ENCODE data around the gene LRRFIP1.

Gene LRRFIP1

GRCh38 chr2:237639052-237639835 is 11.9 kb downstream of the LRRFIP1 start:
- DNase-seq (ENCODE audit: low read depth in 2 of 2): no peak

- no peak for DNase-seq (ENCODE audit: low read depth in 2 of 2)
These were observed 12.4 kb downstream of the LRRFIP1 start for GRCh38 chr2:237639836-237640220.

- DNase-seq (ENCODE audit: low read depth in 2 of 2): no peak
These were observed 13.2 kb downstream of the LRRFIP1 start for GRCh38 chr2:237640493-237640998.

GRCh38 chr2:237642038-237642734 is 14.8 kb downstream of the LRRFIP1 start:
- DNase-seq (ENCODE audit: low read depth in 2 of 2): no peak

GRCh38 chr2:237643066-237643465 is 15.7 kb downstream of the LRRFIP1 start:
- no peak for DNase-seq (ENCODE audit: low read depth in 2 of 2)

DNA sequence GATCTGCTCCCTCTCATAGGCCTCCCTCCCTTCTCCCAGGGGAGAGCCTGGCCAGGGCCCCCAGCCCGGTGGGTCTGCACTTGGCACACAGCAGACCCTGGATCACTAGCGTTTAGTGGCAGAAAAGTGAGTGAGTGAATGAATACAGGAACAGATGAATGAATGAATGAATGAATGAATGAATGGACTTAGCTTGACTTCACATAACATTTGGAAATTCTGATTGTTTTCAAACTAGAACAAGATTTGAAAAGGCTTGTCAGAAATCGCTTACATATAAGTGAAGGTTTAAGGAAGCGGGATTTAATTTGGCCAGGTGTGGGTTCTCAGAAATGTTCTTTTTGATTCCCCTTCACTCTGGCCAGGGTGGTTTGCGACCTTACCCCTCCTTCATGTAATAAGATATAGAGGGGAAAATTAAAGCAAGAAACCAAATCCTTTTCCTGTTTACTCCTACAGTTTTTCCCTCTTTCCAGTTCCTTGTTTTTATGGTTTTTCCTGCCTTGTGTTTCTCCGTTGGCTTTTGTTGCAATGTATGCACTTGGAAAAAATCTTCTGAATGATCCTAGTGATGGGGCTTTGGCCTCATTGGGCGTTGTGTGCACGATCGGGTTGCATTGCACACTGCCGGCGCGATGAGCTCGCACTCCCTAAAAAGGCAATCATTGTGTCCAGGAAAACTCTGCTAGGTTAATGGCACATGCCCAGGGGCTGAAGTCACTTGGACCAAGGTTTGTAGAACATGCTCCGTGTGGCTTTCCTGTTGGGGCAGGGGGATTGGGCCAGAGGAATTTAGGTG is 16.4 kb downstream of the LRRFIP1 start:
- DNase-seq (ENCODE audit: low read depth in 2 of 2): no peak

- no peak for DNase-seq (ENCODE audit: low read depth in 2 of 2)
These were observed 17.0 kb downstream of the LRRFIP1 start for GRCh38 chr2:237644381-237644703.

DNA sequence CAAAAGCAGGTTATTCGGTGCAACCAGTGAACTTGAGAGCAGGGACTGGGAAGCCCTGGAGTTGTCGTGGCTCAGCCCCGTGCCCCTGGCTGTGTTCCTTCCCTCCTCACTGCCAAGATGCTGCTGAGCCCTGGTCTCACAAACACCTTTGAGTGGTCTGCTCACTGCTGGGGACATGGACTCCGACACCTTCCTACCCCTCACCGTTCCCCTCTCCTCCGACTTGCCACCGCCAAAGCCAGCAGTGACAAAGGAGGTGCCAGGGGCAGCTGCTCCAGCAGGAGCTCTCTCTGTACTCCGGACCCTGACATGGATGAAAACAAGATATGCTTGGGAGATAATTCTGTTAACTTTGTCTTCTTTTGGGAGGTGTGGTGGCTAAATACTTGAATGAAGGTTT is 17.9 kb downstream of the LRRFIP1 start:
- no peak for DNase-seq (ENCODE audit: low read depth in 2 of 2)

- DNase-seq (ENCODE audit: low read depth in 2 of 2): no peak
These were observed 20.0 kb downstream of the LRRFIP1 start for GRCh38 chr2:237647176-237648015.

- DNase-seq (ENCODE audit: low read depth in 2 of 2): no peak
These were observed 20.6 kb downstream of the LRRFIP1 start for GRCh38 chr2:237648016-237648381.

GRCh38 chr2:237649541-237650454 is 22.4 kb downstream of the LRRFIP1 start:
- no peak for DNase-seq (ENCODE audit: low read depth in 2 of 2)

DNA sequence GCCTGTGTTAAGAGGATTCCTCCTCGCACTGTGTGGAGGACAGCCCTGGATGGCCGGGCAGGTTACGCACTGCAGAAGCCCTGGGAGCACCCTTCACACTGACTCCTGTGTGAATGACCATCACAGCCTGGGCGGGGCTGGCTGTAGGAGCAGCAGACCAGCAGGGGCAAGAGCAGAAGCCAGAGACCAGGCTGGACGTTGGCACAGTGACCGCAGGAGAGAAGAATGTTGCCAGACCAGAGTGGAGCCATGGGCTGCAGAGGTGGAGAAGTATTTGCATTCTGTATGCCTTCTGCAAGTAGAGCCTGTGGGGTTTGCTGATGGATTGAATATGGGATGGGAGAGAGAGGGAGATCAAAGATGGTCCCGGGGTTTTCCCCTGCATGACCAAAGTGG is 23.1 kb downstream of the LRRFIP1 start:
- DNase-seq (ENCODE audit: low read depth in 2 of 2): no peak

DNA sequence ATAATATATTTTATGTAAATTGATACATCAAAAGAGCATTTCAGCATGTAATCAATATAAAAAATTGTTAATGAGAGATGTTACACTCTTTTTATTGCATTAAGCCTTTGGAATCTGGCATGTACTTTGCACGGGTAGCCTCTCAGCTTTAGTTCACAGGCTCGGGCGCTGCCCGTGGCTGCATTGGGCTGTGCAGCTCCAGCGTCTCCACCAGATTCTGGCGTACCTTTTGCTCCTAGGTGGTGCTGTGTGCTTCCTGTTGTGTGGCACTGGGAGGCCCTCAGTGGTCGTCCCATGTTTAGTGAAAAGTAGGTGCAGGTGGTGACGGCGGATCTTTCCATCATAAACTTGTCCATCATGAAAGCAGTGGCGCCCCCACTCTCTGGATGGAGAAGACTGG is 24.4 kb downstream of the LRRFIP1 start:
- DNase-seq (ENCODE audit: low read depth in 2 of 2): no peak

DNA sequence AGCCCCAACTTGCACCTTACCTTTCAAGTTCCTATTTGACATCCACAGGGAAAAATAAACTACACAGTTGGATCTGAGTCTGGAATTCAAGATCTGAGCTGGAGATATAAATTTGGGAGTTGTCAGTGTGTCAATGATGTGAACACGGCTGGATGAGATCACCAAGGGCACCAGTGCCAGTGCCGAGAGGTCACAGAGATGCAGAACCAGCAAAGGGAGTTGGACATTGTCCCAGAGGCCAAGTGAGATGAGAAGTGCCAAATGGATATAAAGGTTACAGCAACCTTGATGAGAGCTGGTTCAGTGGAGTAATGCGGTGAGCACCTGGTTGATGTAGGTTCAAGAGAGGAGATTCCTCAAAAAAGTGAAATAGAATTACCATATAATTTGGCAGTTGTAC is 24.8 kb downstream of the LRRFIP1 start:
- DNase-seq (ENCODE audit: low read depth in 2 of 2): no peak

GRCh38 chr2:237652854-237653253 is 25.5 kb downstream of the LRRFIP1 start:
- no peak for DNase-seq (ENCODE audit: low read depth in 2 of 2)

GRCh38 chr2:237653776-237654558 is 26.6 kb downstream of the LRRFIP1 start:
- no peak for DNase-seq (ENCODE audit: low read depth in 2 of 2)

DNA sequence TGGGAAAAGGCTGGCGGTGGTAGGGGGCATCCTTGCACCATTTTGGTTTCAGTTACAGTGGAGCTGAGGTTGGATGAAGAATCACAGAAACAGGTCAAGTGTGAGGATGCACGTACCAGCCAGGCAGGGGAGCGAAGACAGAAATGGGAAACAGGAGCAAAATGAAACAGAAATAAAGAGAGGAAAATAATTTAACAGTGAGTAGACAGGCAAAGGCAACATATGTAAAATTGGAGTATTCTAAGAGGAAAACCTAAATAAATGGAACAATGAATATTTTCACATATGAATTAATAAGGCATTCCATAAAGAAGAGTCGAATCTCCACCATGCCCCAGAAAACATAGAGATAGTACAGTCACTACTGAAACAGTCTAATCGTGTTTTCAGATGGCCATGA is 29.7 kb downstream of the LRRFIP1 start:
- no peak for DNase-seq (ENCODE audit: low read depth in 2 of 2)

GRCh38 chr2:237660381-237660900 is 33.1 kb downstream of the LRRFIP1 start:
- DNase-seq (ENCODE audit: low read depth in 2 of 2): no peak

DNA sequence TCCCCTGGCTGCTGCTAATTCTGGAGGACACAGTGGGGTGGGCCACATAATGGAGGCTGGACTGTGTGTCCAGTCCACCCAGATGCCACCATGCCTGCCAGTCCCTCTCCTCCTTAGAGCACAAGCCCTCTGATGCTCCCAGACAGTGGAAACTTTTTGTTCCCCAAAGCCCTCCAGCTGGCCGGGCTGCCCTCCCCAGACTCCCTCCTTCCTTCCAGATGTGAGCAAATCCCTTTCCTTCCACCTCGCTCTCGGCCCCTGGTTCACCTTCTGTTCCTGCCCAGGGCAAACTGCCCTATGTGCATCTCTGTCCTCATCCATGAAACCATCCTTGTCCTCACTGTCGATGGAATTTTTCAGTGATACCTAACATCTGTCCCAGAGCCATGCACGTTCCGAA is 33.9 kb downstream of the LRRFIP1 start:
- no peak for DNase-seq (ENCODE audit: low read depth in 2 of 2)
